LoVo (cell line): ENCODE measurements around the gene PLEKHG3.

ENCODE experiments used
- DNase-seq: peaks from one replicate; pipeline ENCODE4 v3.0.0-alpha.2; 2016; ENCODE audit warnings: low spot score

Gene PLEKHG3

GRCh38 chr14:64764641-64765520 is 60.7 kb downstream of the PLEKHG3 start:
- peak; percentile 64 for DNase-seq

- DNase-seq, result no peak
These were observed 61.6 kb downstream of the PLEKHG3 start for GRCh38 chr14:64765740-64766302.

- no peak for DNase-seq
These were observed 62.4 kb downstream of the PLEKHG3 start for GRCh38 chr14:64766430-64767151.

- no peak for DNase-seq
These were observed 63.2 kb downstream of the PLEKHG3 start for GRCh38 chr14:64767215-64767964.

GRCh38 chr14:64768401-64769095 is 64.3 kb downstream of the PLEKHG3 start:
- DNase-seq, result no peak

GRCh38 chr14:64769096-64770020 is 65.1 kb downstream of the PLEKHG3 start:
- DNase-seq, result no peak

- no peak for DNase-seq
These were observed 66.5 kb downstream of the PLEKHG3 start for GRCh38 chr14:64770751-64771150.

- no peak for DNase-seq
These were observed 66.9 kb downstream of the PLEKHG3 start for GRCh38 chr14:64771161-64771560.

GRCh38 chr14:64772397-64772950 is 68.2 kb downstream of the PLEKHG3 start:
- DNase-seq, result no peak

- DNase-seq, result no peak
These were observed 68.8 kb downstream of the PLEKHG3 start for GRCh38 chr14:64773046-64773445.

GRCh38 chr14:64773577-64773976 is 69.4 kb downstream of the PLEKHG3 start:
- DNase-seq, result no peak

- no peak for DNase-seq
These were observed 70.0 kb downstream of the PLEKHG3 start for GRCh38 chr14:64774272-64774671.

- DNase-seq, result no peak
These were observed 71.0 kb downstream of the PLEKHG3 start for GRCh38 chr14:64775081-64775777.

- no peak for DNase-seq
These were observed 73.2 kb downstream of the PLEKHG3 start for GRCh38 chr14:64777461-64777860.

- DNase-seq, result no peak
These were observed 74.0 kb downstream of the PLEKHG3 start for GRCh38 chr14:64778104-64778754.

GRCh38 chr14:64779472-64779871 is 75.2 kb downstream of the PLEKHG3 start:
- no peak for DNase-seq

GRCh38 chr14:64782196-64782595 is 78.0 kb downstream of the PLEKHG3 start:
- DNase-seq, result no peak

- no peak for DNase-seq
These were observed 79.8 kb downstream of the PLEKHG3 start for GRCh38 chr14:64784006-64784405.
